ENCODE data around the gene NOP14.
A peak's percentile ranks its signal among the peaks of the same experiment; 100 is the strongest.
"Not testable (repeated sequence)": the region's sequence is repeated elsewhere in the genome, so short reads cannot be mapped to it uniquely, and the experiment has no call there.

The NOP14 gene

DNA sequence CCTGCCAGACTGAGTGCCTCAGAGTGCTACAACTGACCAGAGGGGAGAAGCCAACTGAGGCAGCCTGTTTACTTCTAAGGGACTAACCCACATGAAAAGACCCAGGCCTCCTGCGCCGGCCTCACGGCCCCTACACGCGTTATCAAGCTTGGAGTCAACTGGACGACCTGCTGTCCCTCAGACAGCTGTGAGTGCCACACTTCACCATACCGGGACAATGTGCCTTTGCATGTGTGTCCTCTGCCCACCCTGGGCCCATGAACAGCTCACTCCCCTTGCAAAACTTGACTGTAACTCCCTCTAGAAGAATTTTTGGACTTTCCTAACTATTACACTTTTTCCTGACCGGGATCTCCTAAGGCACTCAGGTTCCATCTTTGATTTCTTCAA, 1.8 kb downstream of the NOP14 start:
- no peak for DNase-seq

DNA sequence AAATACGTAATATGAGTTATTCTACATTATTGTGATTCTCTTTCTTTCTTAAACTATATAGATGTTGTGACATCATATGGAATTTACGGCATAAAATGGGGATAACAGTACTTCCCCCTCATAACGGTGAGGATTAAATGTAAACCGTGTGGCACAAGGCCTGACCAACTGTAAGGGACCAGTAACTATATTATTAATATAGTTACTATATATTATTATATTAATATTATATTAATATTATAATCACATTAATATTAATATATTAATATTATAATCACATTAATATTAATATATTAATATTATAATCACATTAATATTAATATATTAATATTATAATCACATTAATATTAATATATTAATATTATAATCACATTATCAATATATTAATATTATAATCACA, 2.8 kb downstream of the NOP14 start:
- DNase-seq = not testable (repeated sequence)

DNA sequence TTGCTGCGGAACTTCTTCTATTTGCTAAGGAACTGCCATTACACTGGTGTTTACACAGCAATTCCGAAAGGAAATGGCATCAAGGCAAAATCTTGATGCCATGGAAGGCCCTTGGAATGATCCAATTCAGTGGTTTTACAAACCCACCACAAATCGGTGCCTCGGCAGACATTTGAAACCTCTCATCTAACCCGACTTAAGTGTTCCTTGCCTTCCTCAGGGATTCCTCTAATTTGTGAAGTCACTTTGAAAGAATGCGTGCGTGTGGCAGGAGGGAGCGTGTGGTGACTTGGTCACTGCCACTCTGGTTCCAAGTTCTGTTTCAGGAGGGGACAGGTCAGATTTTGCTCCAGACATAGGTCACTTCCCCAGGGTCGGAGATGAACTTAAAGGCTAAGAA, 4.8 kb downstream of the NOP14 start:
- DNase-seq = no peak

DNA sequence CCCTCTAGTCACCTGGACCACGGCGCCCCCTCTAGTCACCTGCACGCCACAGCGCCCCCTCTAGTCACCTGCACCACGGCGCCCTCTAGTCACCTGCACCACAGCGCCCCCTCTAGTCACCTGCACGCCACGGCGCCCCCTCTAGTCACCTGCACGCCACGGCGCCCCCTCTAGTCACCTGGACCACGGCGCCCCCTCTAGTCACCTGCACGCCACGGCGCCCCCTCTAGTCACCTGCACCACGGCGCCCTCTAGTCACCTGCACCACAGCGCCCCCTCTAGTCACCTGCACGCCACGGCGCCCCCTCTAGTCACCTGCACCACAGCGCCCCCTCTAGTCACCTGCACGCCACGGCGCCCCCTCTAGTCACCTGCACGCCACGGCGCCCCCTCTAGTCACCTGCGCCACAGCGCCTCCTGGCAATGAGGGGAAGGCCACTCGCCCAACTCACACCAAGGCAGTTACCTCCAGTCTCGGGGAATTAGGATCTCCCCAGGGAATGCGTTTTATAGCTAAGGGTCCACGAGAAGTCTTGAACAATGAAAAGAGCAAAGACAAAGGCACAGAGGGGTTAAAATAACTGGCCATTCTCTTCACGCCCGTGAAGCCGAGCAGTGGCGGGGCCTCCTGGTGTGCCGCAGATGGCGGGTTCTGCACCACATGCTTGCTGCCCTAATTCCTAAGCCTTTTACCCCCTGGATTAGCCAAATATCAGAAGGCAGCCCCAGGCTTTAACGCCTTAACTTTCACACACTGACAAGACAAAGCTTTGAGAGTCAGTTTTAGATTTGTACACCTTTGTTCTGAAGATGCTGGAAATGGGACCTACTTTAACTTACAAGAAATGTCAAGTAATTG, 7.8 kb downstream of the NOP14 start:
- DNase-seq = not testable (repeated sequence)

DNA sequence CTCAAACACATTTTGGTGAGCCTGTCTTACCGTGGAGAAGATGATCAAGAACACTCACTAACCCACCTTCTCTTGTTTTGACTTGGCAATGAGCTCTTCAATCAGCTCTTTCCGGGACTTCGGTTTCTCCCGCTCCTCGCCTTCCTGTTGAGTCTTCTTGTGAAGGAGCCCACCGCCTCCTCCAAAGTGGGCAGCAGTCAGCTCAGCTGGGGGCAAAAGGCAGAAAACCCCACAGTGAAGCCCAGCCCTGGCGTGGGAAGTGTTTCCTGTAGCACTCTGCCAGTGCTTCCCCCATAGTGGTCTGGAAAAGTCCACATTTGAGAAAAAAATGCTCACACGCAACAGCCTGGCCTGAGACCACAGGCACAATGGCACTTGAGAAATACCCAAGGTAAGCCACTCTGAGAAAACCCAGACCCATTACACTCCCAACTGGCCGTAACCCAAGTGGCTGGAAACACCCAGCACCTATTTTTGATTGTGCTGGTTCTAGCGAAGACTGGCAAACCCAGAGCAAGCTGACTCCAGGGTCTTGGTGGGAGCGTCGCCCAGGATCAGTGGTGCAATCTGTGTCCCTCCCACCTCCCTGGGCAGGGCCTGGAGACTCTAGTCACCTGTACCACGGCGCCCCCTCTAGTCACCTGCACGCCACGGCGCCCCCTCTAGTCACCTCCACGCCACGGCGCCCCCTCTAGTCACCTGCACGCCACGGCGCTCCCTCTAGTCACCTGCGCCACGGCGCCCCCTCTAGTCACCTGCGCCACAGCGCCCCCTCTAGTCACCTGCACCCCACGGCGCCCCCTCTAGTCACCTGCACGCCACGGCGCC, 8.6 kb downstream of the NOP14 start:
- DNase-seq = peak; percentile 45

DNA sequence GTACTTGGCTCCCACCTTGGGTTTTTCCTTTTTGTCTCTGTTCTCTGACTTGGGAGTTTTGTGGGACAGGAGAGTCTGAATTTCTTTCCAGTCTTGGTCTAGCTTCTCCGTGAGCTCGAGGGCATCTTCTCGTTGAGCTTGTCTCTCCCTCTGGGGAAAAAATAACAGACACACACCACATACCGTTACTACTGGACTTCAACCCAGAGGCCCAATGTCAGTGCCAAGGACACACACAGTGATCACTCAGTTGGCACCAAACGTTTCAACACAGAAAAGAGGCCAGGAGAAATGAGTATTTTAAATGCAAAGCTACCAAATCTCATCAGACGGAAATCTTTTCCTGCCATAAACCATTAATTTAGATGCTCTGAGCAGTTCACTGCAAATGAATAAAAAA, 9.7 kb downstream of the NOP14 start:
- DNase-seq = no peak

DNA sequence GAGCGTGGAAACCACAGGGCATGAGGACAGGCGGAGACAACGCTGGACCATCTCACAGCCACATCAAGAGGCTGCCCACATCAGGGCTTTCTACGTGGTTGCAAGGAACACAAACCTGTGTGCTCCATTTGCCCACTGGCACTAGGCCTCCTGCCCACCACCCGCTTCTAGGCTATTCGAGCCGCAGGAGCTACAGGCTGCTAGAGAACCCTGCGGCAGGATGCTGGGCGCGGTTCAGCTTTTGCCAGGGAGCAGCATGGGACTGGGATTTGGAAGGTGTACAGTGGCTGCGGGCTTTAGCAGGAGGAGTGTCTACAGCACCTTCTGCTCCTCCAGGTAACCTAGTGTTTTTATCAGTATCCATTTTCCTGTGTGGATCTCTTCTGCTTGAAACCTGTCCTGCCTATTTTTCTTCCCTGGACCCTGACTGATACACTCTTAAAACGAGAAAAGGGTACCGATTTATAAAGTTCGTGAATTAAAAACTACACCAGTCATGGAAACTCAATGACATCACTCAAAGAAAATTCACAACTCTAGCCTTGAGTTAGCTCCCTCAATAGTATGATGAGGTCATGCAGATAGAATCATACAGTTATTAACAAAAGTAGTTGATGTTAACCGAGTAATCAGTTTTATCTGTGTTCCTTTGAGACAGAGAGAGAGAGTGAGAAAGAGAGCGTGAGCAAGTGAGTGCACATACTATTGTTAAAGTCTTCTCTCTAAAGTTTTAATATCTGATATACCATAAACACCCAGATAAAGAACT, 12.8 kb downstream of the NOP14 start:
- DNase-seq = no peak

DNA sequence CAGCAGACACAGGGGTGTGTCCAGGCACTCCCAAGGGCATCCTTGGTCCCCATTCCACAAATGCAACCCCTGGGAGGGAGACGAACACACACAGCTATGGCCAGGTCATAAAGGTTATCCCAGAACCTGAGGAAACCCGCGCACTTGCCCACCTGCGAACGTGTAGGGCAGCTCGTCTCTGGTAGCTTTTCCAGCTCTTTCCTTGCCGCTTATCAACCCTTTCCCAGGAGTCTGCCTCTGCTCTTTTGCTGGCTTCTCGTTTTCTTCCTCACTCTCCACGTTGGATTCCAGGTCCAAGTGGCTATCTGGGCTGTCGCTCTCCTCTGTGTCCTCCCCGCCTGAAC, 13.5 kb downstream of the NOP14 start:
- DNase-seq = no peak

DNA sequence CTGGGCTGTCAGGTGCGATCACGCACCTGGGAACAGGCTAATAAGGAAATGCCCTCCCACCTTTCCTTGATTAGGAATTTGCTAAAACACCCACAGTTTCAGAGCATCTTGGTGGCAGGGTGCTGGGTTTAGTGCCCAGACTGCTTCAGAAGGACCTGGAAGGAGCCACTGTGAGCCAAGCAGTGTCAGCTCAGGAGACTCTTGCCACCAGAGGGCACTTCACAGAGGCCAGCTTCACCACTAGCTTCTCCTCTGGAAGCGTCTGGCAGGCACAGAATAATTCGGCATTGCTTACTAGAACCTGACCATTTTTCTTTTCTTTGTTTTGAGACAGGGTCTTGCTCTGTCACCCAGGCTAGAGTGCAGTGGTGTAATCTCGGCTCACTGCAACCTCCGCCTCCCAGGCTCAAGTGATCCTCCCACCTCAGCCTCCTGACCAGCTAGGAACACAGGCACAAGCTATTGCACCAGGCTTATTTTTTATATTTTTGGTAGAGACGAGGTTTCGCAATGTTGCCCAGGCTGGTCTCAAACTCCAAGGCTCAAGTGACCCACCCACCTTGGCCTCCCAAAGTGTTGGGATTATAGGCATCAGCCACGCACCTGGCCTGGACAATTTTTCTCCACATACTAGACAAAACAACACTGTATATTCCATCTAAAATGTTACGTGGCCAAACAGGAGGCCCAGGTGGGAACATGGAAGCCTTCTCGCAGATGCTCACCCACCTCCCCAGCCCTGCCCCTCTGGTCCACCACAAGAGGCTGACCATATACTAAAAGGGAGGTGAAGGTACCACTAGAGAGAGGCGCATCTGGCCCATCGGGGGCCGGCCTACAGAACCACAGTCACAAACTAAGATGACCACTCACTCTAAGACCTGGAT, 14.1 kb downstream of the NOP14 start:
- no peak for DNase-seq

DNA sequence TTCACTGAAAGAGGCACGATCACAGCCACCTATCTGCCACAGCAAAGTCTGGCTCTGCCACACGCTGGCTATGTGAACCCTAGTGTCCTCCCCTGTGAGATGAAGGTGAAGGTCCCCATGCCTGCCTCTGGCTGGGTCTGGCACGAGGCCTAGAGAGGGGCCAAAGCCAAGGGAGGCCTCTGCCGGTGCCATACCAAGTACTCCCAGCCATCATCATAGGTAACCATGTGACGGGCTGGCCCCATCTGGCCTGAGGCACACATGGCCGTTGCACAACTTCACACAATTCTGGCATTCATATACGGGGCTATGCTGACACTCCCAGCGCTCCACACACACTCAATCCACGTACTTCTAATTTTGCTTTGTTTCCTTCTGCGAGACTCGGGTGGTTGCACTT, 15.3 kb downstream of the NOP14 start:
- DNase-seq = no peak

DNA sequence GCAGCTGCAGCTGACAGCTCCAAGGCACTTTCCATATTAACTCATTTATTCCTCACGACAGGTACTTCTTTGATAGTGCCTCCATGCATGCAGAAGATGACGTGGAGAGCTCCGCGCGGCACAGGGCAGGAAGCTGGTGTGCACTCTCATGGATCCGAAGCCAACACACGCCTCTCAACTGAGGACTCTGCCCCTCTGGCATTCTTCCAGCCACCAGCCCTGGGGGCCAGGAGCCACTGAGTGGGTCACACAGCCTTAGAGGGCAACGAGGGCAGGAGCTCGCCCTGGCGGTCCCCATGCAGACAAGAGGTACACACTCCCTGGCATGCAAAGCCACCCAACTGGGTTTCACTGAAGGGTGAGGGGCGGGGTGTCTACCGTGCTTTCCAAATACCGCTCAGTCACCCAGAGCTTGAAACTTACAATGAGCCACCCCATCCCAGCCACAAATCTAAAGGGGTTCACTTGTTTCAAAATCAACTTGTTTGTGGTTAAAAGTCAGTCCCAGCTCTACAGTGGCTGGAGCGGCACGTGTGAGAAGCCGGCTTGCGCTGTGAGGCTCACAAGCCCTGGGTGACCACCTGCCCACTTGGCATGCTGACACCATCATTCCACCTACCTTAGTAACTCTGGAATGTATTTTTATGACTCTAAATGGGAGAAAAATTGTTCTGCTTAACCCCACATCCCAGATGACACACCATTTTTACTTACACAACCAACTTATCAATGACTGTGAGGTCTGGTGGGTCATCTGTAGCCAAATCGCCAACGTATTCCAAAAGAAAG, 16.2 kb downstream of the NOP14 start:
- no peak for DNase-seq

DNA sequence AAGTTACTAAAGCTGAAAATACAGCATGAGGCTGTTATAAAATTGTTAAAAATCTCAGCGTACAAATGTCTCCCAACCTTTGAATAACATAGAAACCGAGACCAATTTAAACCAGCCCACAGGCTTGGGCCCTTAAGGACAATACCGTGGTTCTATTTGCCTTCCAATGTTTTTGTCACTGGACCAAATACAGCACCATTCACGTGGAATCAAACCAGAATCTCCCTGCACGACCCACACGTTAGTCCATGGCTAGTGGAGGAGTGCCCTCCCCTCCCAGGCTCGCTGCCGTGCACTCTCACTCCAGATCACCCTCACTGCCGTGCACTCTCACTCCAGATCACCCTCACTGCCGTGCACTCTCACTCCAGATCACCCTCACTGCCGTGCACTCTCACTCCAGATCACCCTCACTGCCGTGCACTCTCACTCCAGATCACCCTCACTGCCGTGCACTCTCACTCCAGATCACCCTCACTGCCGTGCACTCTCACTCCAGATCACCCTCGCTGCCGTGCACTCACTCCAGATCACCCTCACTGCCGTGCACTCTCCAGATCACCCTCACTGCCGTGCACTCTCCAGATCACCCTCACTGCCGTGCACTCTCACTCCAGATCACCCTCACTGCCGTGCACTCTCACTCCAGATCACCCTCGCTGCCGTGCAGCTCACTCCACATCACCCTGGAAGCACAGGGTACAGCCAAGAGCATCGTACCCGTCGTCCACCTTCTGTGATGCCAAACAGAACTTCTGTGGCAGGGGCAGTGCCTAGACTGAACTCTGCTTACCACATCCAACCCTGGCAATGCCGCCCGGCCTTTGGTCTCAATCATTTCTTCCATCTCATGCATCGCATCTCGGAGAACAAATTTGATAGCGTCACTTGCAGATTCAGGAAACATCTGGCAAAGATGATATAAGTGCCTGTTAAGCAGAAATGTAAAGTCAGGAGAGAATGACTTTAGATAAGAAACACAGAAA, 17.3 kb downstream of the NOP14 start:
- DNase-seq = not testable (repeated sequence)

DNA sequence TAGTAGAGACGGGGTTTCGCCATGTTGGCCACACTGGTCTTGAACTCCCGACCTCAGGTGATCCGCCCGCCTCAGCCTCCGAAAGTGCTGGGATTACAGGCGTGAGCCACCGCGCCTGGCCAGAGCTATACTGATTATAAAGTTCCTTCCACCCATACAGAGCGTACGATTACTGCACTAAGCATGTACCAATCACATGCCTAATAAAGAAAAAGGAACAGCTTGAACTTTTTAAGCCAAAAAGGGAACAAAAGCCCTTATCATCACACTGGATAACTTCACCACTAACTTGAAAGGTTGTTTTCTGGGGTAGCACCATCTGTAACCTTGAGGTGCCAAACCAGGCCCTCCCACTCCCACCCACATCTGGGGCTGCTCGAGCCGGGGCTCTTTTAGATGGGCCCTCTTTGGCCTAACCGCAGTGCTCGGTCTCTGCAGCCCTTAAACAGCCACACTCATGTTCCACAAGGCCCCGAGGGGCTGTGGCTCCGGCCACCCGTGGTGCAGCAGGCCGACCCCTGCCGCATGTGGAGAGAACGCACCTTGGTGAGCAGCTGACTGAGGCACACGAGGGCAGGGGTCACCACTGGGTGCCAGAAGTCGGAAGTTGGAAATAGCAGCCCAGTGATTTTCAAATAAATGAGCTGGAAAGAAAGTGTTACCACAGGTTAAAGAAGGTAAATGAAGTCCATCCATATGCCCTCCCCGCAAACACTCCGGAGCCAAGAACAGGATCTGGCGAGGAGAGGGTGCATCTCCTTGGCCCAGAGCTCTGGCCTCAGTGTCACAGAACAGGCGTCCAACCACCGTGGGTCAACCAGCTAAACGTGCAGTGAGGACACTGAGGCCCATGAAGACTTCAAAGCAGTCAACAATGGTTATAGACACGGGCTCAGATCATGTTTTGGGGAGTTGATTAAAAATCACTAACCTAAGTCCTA, 18.4 kb downstream of the NOP14 start:
- DNase-seq = no peak

DNA sequence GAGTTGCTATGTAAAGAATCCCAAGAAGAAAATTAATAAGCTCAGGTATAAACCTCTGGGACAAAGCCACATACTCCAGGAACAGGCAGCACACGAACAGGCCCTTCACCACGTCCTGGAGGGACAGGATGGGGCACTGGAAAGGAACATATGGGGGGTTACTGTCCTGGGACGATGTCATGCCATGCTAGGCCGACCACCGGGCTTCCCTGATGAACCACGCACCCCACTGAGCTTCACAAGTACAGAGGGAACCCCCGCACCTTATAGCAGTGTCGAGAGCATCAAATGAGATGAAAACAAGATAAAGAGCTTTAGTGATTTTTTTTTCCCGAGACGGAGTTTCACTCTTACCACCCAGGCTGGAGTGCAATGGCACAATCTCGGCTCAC, 19.1 kb downstream of the NOP14 start:
- no peak for DNase-seq

DNA sequence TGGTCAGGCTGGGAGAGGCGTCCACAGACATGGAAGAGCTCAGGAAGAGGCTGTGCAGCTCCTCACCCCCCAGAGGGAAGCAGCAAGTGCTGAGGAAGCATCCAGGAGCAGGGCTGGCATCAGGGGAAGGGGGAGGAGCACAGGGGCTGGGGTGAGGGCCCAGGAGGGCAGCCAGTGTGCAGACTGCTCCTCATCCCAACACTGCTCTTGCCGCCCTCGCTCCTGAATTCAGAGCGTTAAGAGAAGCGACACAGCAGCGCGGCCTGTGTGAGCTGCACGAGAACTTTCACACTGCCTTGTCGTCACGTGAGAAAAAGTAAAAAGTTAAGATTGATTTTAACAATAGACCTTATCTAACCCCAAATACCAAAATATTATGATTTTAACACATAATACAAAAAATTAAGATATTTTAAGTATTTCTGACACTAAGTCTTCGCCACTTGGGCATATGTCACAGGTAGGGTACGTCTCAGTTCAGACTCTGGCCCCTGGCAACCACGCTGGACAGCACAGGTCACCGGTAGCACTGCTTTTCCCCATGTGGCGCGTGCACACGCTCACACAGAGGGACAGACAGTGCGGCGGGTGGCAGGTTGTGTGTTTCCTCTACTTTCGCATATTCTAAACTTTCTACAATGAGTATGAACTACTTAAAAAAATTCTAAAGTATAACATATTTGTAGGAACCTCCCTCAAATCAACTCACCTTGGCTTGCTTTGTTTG, 19.7 kb downstream of the NOP14 start:
- DNase-seq = no peak

DNA sequence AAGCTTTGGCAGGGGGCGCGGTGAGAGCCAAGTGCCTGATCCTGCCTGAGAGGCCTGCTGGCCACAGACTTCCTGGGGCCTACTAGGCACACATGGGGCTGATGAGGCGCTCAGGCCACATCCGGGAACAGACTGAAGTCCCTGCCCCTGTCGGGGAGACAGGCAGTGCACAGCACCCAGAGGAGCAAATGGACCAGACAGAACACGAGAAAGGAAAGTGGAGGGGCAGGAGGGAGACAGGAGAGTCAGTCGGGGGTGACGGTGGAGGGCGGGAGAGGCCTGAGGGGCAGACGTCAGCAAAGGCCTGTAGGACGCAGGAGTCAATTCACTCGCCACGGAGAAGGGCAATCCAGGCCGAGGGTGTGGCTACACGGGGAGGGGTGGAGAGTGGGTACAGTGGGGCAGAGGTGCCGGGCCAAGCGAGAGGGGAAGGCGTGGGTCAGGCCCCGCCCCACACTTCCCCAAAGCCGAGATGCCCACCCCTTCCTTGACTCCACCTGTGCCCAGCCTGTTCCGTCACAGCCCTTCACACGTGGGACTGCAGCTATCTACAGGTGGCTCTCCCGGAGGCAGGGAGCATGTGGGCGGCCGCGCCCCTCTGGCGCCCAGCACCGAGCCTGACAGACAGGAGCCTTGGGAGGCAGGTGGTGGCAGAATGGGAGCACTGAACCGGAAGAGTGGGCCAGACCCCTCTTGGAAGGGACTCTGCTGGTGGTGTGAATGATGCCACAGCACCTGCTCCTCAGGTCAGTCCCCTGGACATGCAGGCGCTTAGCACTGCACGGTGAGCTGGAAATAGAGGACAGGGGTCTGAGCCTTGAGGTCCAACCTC, 20.5 kb downstream of the NOP14 start:
- no peak for DNase-seq

DNA sequence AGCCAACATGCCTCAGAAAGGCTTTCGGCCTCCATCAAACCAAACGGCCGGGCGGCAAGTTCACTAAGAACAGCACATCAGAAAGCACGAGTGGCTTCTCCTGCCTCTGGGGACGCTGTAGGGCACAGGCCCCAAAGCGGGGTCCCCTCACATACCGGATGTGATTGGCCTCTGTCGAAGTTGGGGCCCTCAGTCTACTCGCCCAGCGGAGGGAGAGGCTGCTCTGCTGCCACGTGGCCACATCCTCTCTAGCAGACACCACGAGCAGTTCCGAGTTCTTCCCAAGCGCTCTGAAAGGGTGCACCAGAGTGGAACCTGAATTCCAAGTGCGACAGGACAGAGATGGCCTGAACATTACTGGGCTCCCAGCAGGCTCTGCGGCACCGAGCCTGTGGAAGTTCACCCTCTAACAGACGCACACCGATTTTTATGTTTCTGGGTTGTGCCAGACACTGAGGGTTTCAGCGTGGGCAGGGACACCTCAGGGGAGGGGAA, 21.1 kb downstream of the NOP14 start:
- DNase-seq = no peak

Measured in CD4-positive, alpha-beta T cell treated with Interleukin-15 for 1 hour (primary cell).